ENCODE data around the gene RTN4RL1. TPM values are rescaled to one million over a fixed set of nuclear protein-coding genes. Genes with fewer than 3 reads are reported as not detected.

The RTN4RL1 gene
- total and polyA plus RNA-seq, 2 of the 13 experiments (the other 11 are each of a cell fraction or from before 2014, with no cell fraction given), result 0.01 TPM; not detected in 1

- no peak for TF ChIP-seq ZBTB33 (CRISPR knock-in tag; IDR thresholded peaks at IDR 0.05)
- TF ChIP-seq MAZ (IDR thresholded peaks at IDR 0.05; ENCODE audit: borderline replicate concordance, low read depth, low read length), result peak; percentile 52; the same call in 1 of the 2 replicates
- peak; percentile 75 for TF ChIP-seq MAZ (CRISPR knock-in tag; IDR thresholded peaks at IDR 0.05; ENCODE audit: low read depth)
- TF ChIP-seq ZBTB20 (CRISPR knock-in tag; IDR thresholded peaks at IDR 0.05; ENCODE audit: borderline replicate concordance, low read depth), result no peak
- no peak for TF ChIP-seq RBAK (CRISPR knock-in tag; IDR thresholded peaks at IDR 0.05)
- TF ChIP-seq CCDC6 (CRISPR knock-in tag; IDR thresholded peaks at IDR 0.05), result peak; percentile 56; the same call in 1 of the 2 replicates
- peak; percentile 58; the same call in 1 of the 2 replicates for TF ChIP-seq BATF2 (CRISPR knock-in tag; IDR thresholded peaks at IDR 0.05)
- no peak for TF ChIP-seq ZNF280B (CRISPR knock-in tag; IDR thresholded peaks at IDR 0.05; ENCODE audit: borderline replicate concordance)
- no peak for TF ChIP-seq ARHGAP35 (CRISPR knock-in tag; IDR thresholded peaks at IDR 0.05; ENCODE audit: borderline replicate concordance)
- peak; percentile 52; the same call in 1 of the 2 replicates for TF ChIP-seq ARNTL (CRISPR knock-in tag; IDR thresholded peaks at IDR 0.05)
- no peak for TF ChIP-seq DPF2 (CRISPR knock-in tag; IDR thresholded peaks at IDR 0.05; ENCODE audit: borderline replicate concordance, low read depth)
- no peak; the same call in 1 of the 2 replicates for TF ChIP-seq ZNF160 (CRISPR knock-in tag; IDR thresholded peaks at IDR 0.05)
- TF ChIP-seq RXRB (CRISPR knock-in tag; IDR thresholded peaks at IDR 0.05; ENCODE audit: borderline replicate concordance), result peak; percentile 46; the same call in 1 of the 2 replicates
- peak; percentile 65 for TF ChIP-seq HNRNPLL (IDR thresholded peaks at IDR 0.05; ENCODE audit: low read depth, low read length, poor library complexity, severe bottlenecking)
- TF ChIP-seq TP53 (CRISPR knock-in tag; conservative IDR thresholded peaks at IDR 0.05), result 0 out of 2 replicates have a peak, but pooled peaks have one; percentile 67
- TF ChIP-seq MTF2 (CRISPR knock-in tag; IDR thresholded peaks at IDR 0.05; ENCODE audit: borderline replicate concordance), result no peak
- TF ChIP-seq ZNF598 (CRISPR knock-in tag; IDR thresholded peaks at IDR 0.05; ENCODE audit: borderline replicate concordance), result peak; percentile 16; the same call in 1 of the 2 replicates
- TF ChIP-seq NFIB (CRISPR knock-in tag; IDR thresholded peaks at IDR 0.05; ENCODE audit: borderline replicate concordance), result no peak
- TF ChIP-seq JUN (CRISPR knock-in tag; IDR thresholded peaks at IDR 0.05), result peak; percentile 28; the same call in 1 of the 2 replicates
- TF ChIP-seq ZNF432 (CRISPR knock-in tag; IDR thresholded peaks at IDR 0.05; ENCODE audit: borderline replicate concordance), result no peak
- no peak for TF ChIP-seq THAP7 (CRISPR knock-in tag; IDR thresholded peaks at IDR 0.05)
- no peak for TF ChIP-seq SRSF1 (optimal IDR thresholded peaks at IDR 0.05; ENCODE audit: low read depth, low read length)
- peak; percentile 84; the same call in 1 of the 2 replicates for TF ChIP-seq ZNF136 (CRISPR knock-in tag; IDR thresholded peaks at IDR 0.05; ENCODE audit: low read depth)
Measured at GRCh38 chr17:2041561-2042389, 16.6 kb upstream of the RTN4RL1 start, which contains the start of gene OVCA2 (continued).

Data from HepG2 (cell line).